HG02970 (cell line): ENCODE measurements around the gene GAGE12D.
"Not testable (repeated sequence)": the region's sequence is repeated elsewhere in the genome, so short reads cannot be mapped to it uniquely, and the experiment has no call there.

Source experiments
- ATAC-seq: cut with Tn5 transposase; IDR thresholded peaks from one replicate; pipeline ENCODE4 v1.9.1; 2021; ENCODE audit warnings: mild to moderate bottlenecking, moderate library complexity, moderate number of reproducible peaks; ENCODE audit not compliant: unreplicated experiment, low FRiP score

GAGE12D gene

GRCh38 chrX:49541433-49541832 lies at the start of gene GAGE12D:
Gene GAGE12D, plus strand, starts transcription at chrX:49541733. Its CDS starts 1,155 bp downstream, at chrX:49542888.
- not testable (repeated sequence) for ATAC-seq

- ATAC-seq = not testable (repeated sequence)
Observed at GRCh38 chrX:49531877-49532276, 9.7 kb upstream of the GAGE12D start, which contains the start of gene GAGE12C. Gene GAGE12C, plus strand, starts transcription at chrX:49532177. Its CDS starts 1,155 bp downstream, at chrX:49533332.

GRCh38 chrX:49550989-49551388 lies 9.5 kb downstream of the GAGE12D start, which contains the start of gene GAGE12E:
Gene GAGE12E, plus strand, starts transcription at chrX:49551289. Its CDS starts 1,155 bp downstream, at chrX:49552444.
- ATAC-seq = not testable (repeated sequence)

GRCh38 chrX:49560542-49560941 lies 19.0 kb downstream of the GAGE12D start, which contains the start of gene GAGE12F:
Gene GAGE12F, plus strand, starts transcription at chrX:49560842. Its CDS starts 1,155 bp downstream, at chrX:49561997.
- ATAC-seq = not testable (repeated sequence)

- ATAC-seq = not testable (repeated sequence)
Observed at GRCh38 chrX:49568728-49569127, 27.2 kb downstream of the GAGE12D start.

- ATAC-seq = not testable (repeated sequence)
Observed at GRCh38 chrX:49569152-49569551, 27.6 kb downstream of the GAGE12D start.

GRCh38 chrX:49570100-49570499 lies 28.6 kb downstream of the GAGE12D start, which contains the start of gene GAGE12G:
Gene GAGE12G, plus strand, starts transcription at chrX:49570400. Its CDS starts 1,155 bp downstream, at chrX:49571555.
- ATAC-seq = not testable (repeated sequence)

- not testable (repeated sequence) for ATAC-seq
Observed at GRCh38 chrX:49579649-49580048, 38.1 kb downstream of the GAGE12D start, which contains the start of gene GAGE12H. Gene GAGE12H, plus strand, starts transcription at chrX:49579949. Its CDS starts 1,155 bp downstream, at chrX:49581104.

- ATAC-seq = not testable (repeated sequence)
Observed at GRCh38 chrX:49589196-49589595, 47.7 kb downstream of the GAGE12D start, which contains the start of gene GAGE2A. Gene GAGE2A, plus strand, starts transcription at chrX:49589496. Its CDS starts 1,155 bp downstream, at chrX:49590651.

- ATAC-seq = not testable (repeated sequence)
Observed at GRCh38 chrX:49589769-49590478, 48.4 kb downstream of the GAGE12D start.

- ATAC-seq = not testable (repeated sequence)
Observed at GRCh38 chrX:49590488-49590887, 49.0 kb downstream of the GAGE12D start.
